Activated CD4-positive, alpha-beta T cell treated with anti-CD3 and anti-CD28 coated beads, Interleukin-10, Interleukin-2, amounts not matched to agents 100 ng/mL and 50 ng/mL, durations not matched to agents 16 hours and 8 hours (primary cell): ENCODE results near the gene ZFYVE28.
"Not testable (repeated sequence)": the region's sequence is repeated elsewhere in the genome, so short reads cannot be mapped to it uniquely, and the experiment has no call there.

Source experiments
- DNase-seq: peaks from one replicate; pipeline ENCODE4 v3.0.0-alpha.2; 2020

Gene ZFYVE28

DNA sequence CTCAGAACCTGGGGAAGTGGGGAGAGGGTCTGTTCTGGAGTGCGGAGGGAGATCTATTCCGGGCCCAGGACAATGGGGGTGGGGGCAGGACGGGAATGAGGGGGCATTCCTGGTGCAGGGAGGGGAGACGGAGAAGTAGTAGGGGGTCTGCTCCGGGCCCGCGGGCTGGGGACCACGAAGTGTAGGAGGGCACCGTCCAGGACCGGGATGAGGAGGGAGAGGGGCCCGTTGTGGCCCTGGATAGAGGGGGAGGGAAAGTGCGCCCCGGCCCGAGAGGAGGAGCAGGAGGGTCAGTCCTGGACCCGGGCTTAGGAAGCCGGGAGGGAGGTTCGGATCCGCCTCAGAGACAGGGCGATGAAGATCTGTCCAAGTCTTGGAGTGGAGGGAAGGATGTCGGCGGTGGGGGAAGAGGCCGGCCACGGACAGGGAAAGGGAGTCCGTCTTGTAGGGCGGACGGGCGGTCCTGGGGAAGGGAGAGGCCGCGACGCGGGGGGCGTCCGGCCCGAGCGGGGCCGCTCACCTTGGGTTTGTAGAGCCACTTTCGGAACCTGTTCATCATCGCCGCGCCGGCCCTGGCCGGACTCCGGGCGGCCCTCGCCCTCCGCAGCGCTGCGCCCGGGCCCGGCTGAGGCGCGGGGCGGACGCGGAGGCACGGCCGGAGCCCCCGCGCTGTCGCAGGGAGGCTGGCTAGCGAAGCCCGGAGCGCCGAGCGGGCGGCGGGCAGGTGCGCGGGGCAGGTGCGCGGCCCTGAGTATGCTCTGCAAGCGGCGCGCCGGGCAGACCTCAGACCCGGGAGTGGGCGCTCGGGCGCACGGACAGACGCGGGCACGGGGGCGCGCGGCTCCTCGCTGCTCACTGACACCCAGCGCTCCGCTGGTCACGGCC, at the start of gene ZFYVE28:
Gene ZFYVE28, minus strand, starts transcription at position 881 of the 885 bp plus-strand sequence. Its CDS starts 322 bp downstream, at position 559.
- peak; percentile 13 for DNase-seq

DNA sequence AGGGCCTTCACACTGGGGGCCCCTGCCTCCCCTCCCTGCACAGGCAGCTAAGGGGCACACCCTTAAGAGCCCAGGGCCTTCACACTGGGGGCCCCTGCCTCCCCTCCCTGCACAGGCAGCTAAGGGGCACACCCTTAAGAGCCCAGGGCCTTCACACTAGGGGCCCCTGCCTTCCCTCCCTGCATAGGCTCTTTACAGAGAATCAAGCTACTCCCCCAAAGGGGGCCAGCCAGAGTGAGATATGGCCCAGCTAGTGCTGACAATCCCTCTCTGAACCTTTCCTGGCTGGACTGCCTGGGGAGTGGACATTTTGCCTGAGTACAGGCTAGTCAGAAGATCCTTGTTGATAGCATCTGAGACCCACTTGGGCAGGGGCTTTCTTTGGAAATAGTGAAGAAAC, 47.1 kb upstream of the ZFYVE28 start:
- not testable (repeated sequence) for DNase-seq

DNA sequence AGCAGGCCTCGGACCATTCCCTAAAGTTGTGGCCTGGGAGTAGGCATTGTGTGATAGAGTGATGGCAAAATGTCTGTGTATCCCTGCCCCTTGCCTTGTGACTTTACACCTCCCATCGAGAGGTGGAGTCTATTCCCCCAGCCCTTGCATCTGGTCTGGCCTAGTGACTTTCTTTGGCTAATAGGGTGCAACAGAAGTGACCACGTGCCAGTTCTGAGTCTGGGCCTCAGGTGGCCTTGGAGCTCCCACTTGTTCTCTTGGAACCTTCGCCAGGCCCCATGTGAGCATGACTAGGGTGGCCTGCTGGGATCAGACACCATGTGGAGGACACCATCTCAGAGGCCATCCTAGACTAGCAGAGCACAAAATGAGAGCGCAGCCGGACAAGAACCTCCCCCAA, 46.6 kb upstream of the ZFYVE28 start:
- no peak for DNase-seq

DNA sequence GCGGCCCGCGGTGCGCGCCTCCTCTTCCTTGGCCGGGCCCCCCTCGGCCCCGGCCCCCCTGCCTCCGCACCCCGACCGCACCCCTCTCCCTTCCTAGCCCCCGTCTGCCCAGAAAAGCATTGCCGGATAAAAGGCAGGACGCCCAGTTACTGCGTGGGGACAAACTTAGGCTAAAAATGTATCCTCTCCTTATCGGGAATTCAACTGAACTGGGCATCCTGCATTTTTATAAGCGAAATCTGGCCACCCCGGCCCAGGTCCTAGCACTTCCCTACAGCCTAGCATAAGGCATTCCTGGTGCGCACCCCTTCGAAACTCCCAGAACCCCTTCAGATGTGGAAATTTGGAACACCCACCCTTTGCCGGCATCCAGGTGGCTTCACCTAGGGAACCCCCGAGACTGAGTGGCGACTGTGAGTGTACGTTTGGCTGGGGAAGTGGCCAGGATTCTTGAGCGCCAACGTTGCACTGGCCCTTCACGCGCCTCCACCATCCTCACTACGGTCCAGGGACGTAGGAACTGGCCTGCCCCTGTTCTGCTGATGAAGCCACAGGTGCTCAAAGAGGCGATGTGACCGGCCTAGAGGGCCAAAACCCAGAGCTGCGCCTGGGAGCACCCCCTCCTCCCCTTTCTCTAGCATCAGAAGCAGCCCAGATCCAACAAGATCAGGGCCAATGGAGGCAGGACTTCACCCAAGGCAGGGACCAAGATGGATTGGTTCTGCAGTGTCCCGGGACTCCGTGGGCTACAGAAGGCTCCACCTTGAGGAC, 44.7 kb upstream of the ZFYVE28 start:
- no peak for DNase-seq

DNA sequence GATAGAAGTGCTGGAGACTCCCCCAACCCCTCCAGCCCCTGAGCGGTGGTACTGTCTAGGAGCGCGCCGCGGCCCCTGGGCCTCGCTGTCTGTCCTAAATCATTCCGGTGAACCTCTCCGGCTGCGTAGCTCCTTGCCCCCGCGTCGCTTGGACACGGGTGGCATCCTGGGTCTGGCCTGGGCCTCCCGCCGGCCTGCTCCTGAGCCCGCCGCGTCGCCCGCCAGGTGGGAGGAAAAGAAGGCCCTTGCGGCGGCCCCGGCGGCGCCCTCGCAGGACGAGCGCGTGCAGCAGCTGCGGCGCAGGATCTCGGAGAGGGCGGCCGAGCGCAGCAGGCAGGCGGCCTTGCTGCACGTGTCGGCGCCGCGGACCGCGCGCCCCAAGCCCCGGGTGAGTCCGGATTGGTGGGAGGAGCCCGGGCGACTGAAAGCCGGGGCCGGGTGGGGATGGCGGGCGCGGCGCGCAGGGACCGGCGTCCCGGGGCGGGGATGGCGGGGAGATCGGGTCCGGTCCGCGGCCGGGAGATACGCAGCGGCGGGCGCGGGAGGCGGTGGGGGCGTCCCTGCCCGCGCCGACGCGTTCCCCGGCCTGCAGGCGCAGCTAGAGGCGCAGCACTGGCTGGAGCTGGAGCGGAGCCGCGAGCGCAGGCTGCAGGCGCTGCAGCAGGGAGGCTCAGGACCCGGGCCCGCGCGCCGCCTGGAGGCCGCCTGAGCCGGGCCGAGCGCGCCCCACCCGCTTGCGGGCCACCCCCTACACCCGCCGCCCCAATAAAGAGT, 44.0 kb upstream of the ZFYVE28 start:
- DNase-seq = peak; percentile 79

DNA sequence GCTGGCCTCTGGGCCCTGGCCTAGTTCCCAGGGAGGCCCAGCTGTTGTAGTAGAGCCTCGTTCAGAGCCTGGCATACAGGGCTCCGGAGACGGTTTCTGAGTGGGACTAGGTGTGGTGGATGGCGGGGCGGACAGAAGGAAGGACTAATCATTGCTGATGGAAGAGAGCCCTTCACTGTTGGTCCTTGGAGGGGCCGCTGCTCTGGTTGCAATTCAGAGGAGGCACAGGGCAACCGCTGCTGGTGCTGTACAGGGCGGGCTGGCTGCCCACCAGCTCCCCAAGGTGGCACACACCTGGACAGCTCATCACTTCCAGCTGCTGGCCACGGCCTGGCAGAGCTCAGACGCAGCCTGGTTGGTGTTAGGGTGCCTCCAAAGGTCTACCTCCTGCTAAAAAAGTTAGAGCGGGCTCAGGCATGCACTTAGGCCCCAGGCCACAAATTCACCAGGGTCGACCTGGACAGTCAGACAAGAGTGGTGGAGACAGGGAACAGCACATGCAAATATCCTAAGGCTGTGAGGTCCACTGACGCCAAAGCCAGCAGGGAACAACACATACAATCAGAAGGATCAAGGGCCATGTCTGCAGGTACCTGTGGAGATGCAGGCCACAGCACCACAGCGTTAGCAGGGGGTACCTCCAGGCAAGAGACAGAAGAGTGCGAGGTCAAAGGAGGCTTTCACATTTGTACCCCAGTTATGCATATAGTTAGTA, 43.0 kb upstream of the ZFYVE28 start:
- no peak for DNase-seq

DNA sequence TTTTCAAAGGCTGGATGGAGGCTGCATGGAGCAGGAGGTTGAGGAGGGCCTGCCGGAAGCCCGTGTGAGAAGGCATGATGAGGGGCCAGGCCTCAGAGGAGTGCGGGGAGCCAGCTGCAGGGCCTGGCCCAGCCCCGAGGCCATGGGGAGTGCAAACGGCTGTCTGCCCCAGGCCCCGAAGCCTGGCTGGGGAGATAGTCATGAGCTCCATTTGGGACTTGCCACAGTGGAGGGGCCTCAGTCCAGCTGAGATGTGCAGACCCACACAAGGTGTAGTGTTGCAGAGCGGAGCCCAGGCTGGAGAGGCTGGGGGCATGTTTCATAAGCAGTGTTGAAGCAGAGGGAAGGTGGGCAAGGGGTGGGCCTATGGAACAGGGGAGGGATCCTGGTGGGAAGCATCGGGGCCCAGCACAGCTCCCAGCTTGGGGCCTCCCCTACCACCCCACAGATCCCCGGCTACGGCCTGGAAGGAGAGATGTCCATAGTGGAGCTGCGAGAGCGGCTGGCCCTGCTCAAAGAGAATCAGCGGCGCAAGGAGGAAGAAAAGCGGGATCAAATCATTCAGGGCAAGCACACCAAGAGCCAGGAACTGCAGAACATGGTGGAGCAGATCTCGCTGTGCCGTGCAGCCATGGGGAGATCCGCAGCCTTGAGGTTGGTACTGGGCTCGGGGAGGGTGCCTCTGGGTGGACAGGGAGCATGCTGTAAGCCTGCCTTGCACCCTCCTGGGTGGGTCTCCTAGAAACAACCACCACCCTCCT, 41.3 kb upstream of the ZFYVE28 start:
- DNase-seq = no peak

DNA sequence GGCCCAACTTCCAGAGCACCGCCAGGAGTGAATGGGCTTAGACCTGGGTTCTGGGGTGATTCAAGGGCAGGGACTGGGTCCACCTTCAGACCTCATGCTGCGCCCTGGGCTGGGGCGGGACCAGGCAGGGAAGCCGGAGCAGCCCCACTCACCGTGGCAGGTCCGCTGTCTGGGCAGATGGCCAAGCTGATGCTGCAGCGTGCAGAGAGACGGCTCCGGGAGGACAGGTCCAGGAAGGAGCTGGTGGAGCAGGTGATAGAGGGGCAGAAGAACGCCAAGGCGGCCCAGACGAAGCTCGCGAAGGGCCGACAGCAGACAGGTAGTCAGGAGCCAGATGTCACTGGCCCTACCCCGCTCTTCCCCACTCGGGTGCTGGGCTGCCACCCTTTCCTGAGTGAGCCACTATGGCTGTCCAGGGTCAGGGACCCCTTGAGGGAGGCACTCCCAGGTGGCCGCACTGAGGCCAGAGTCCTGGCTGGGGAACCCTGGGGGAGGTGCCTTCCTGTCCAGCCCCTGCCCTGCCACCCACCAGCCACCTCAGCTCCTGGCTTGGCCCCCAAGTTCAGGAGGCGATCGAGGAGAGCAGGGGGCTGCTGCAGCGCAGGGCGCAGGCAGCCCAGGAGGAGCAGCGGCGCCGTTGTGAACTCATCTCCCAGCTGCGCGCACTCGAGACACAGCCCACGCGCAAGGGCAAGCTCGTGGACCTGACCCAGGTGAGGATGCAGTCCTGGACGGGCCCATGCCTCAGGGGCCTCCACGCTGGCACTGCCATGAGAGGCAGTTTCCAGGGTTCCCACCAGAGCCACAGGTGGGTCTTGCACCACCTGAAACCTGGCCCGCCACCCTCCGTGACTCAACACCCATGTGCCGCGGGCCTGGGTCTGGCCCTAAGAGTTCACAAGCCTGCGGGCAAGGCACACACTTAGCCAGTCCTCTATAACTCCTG, 40.4 kb upstream of the ZFYVE28 start:
- DNase-seq = no peak

DNA sequence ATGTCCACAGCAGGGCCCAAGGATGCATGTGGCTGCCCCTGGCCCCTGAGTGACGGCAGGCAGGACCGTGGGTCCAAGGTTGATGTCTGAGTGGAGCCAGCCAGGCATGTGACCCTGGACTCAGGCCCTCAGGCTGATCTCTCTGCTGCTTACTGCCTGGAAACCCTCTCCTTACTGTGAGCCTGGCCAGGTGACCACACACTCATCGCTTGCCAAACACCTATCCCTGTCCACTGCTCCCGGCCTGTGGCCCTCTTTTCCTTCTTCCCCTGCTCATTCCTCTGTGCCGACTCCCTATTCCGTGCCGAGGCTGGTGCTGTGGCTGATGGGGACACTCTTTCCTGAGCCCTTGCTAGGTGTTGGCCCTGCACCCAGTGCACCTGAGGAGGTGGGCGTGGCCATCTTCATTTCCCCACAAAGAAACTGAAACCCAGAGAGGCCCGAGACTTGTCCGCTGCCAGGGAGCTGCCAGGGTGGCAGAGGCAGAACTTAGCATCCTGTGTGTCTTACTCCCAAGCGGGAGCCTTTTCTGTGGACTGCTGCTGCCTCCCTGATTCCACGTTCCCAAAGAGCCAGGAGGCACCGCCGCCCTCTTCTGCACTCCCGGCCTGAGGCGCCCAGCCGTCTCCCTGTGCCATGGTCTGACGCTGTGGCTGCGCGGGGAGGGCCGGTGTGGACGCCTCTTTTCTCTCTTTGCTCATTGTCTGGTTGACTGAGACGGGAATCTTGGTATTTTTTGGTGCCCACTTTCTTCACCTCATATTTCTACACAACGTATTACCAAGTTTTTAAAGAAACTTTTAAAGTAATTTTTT, 39.2 kb upstream of the ZFYVE28 start:
- DNase-seq = no peak

DNA sequence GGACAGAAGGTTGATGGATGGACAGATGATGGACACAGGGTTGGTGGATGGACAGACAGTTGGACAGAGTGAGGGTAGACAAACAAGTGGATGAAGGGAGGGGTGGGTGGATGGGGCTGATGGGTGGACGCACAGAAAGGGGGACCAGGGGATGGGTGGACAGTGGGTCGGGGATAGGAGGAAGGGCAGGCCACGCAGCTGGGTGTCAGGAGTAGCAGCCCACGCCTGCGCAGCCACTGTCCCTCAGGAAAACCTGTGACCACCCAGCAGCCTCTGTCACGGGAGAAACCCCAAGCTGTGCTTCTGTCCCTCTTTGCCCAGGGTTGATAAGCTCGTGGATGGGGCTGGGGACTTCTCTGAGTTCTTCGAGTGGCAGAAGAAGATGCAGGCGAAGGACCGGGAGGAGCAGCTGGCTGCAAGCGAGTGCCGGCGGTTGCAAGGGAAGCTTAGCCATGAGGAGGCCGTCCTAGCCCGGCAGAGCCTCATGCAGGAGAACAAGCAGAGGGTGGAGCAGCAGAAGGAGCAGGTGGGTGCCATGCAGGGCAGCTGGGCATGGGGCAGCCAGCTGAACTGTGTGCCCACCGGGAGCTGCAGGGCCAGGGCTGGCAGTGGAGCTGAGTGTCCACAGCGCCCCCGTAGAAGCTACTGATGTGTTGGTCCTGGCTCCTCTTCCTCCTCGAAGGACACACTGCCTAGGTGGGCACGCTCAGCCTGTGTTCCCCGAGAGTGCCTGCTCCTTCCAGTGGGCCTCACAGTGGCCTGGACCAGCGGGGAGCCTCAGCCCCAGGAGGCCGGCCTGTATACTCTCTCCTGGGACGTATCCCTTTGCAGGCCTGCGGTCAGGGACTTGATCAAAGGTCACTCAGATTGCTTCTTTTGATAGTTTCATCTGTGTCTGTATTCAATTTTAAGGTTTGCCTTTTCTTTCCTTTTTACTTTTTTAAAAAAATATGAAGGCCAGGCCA, 33.7 kb upstream of the ZFYVE28 start:
- DNase-seq = no peak

DNA sequence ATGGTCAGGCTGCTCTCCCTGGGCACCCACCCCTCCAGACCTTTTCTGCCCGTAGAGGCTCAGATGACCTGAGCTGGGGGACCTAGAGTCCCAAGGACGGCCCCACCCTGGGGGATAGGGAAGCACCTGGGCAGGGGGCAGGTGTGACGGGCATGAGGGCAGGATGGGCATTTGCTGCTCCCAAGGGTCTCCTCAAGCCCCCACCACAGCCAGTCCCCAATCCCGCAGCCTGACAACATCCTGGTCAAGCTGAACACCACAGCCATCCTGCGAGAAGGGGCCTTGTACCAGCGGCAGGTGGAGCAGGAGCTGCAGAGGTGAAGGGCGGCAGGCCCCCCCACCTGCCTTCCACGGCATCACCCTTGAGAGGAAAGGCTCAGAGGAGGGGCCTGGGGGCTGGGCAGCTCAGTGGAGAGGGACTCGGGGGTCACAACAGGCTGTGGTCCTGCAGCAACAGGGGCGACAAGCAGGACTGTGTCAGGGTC, 32.6 kb upstream of the ZFYVE28 start:
- no peak for DNase-seq

DNA sequence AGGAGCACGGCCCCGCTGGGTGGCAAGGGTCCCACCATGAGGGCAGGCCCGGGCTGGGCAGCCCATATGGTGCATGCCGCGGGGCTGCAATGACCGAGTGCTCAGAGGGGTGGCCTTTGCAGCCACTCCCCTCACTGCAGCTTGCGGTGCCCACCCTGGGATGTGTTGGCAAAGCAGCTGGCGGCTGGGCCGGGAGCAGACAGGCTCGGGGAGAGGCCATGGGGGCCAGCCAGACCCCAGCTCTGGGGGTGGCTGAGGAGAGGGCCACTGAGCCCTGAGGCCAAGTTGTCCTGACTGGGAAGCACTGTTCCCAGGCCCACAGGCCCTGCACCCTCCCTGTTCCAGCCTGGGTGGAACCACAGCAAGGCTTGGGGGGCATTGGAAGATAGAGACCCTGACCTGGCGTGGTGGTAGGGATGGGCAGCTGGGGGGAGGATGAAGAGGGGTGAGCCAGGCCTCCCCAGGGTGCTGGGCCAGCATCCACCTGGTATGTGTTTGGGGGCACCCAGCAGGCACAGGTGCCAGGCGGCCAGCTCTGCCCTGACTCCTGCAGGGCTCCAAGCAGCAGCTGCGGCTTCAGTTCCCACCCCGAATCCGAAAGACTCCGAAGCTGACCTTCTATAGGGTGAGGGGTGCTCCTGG, 32.1 kb upstream of the ZFYVE28 start:
- no peak for DNase-seq

DNA sequence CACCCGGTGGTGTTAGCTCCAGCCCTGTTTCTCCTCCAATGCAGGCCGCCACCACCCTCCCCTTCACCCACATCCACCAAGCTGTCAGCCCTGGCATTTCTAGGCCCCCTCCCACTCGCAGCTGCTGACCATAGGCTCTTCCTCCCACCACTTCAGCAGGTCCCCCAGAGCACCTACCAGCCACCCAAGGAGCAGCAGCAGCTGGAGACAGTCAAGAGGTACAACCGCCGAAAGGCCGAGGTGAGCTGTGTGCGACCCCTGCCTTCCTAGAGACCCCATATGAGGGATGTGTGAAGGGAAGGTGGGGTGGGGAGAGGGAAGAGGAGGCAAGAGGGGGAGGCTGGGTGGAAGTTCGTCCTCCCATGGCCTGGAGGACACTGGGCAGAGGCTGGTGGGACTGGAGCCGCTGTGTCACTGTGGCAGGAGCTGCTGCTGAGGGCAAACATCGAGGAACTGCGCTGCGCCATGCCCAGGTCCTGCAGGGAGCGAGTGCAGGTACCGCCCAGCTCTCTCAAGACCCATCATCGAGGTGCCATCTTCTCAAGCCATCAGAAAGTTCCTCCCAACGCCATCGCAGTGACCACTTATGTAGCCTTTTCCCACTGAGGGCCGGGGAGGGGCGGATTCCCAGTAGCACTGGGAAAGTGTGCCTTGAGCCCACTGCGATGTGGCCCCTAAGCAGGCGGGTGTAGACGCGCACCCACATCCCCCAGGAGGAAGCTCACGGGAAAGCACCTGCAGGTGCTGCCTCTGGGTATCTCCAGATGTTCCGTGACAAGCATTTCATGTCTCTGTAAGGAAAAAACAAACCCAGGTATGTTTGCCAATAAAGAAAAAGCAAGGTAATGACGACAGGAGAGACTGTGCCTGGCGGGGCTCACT, 31.3 kb upstream of the ZFYVE28 start:
- no peak for DNase-seq

DNA sequence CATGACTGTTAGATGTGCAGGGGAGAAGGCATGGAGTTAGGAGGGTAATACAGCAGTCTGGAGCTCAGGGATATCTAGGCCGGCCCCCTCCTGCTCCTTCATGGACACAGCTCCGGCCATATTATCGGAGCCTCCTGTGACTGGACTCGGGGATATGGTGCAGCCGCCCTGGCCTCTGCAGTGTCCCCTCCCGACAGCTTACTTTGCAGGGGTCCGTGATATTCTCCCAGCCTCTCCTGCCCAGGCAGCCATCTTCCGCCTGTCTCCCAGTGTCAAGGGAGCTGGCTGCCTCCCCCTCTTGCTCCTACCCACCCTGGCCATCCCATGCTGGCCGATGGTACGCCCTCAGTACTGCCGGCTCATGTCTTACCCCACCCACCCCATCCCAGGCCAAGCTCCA, 30.6 kb upstream of the ZFYVE28 start:
- DNase-seq = no peak

DNA sequence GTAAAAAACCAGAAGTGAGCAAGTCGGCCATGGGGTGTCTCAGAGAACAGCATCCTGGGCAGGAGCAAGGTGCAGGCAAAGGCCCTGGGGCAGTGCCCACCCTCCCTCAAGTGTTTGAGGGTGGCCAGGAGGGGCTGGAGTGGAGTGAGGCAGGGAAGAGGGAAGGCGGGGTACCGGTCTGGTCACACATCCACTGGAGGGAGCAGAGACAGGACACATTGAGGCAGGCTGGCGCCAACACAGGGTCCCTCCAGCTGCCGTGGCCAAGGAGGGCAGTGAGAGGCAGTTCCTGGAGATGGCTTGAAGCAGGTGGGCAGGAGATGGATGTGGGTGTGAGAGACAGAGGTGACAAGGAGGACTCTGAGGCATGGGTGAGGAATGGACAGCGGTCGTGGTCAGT, 30.1 kb upstream of the ZFYVE28 start:
- DNase-seq = no peak

DNA sequence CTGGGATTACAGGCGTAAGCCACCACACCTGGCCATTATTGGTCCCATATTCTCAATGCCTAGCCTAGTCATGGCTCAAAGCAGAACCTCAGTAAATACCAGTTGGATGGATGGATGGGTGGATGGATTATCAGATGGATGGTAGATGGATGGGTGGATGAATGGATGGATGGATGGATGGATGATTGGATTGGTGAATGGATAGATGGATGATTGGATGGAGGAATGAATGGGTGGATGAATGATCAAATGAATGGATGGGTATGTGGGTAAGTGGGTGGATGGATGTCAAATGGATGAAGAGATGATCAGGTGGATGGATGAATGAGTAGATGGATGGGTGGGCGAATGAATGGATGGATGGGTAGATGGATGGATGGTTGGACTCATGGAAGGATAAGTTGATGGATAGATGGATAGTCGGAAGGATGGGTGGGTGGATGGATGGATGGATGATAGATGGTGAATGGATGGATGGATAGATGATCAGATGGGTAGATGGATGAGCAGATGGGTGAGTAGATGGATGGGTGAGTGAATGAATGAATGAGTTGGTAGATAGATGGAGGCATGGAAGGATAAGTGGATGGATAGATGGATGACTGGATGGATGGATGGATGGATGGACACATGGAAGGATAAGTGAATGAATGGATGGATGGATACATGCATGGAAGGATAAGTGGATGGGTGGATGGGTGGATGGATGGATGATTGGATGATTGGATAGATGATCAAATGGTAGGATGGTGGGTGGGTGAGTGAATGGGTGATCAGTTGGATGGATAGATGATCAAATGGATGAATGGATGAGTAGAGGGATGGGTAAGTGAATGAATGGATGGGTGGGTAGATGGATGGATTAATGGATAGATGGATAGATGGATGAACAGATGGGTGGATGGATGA, 28.5 kb upstream of the ZFYVE28 start:
- DNase-seq = no peak
